K562 (cell line): ENCODE results near the gene CD2. TPM values are rescaled to one million over a fixed set of nuclear protein-coding genes. Genes with fewer than 3 reads are reported as not detected.

ENCODE experiments used
- FOXP4 ChIP-seq: sonication (generic); formaldehyde crosslinking; IDR thresholded peaks from 2 replicates; pipeline ENCODE4 v1.8.0; 2022; ENCODE audit warnings: mild to moderate bottlenecking, missing genetic modification reagents, borderline replicate concordance
- GATA2 ChIP-seq: sonication (generic); formaldehyde crosslinking; IDR thresholded peaks from 2 replicates; pipeline ENCODE4 v1.4.0; 2020; ENCODE audit warnings: mild to moderate bottlenecking, missing genetic modification reagents
- HCFC1 ChIP-seq: IDR thresholded peaks from 2 replicates; pipeline ENCODE4 v1.6.1; 2012; ENCODE audit warnings: low read depth, low read length, improper control_type of control experiment
- NFXL1 ChIP-seq: fragments of 450-650 bp; formaldehyde crosslinking; IDR thresholded peaks from 2 replicates; pipeline ENCODE4 v1.4.0; 2021; ENCODE audit warnings: mild to moderate bottlenecking
- NR1H2 ChIP-seq: sonication (generic); formaldehyde crosslinking; IDR thresholded peaks from 2 replicates; pipeline ENCODE4 v1.4.0; 2020; ENCODE audit warnings: mild to moderate bottlenecking, missing genetic modification reagents
- PHB2 ChIP-seq: fragments of 450-650 bp; IDR thresholded peaks from 2 replicates; pipeline ENCODE4 v1.6.1; 2017; ENCODE audit warnings: low read depth
- ZKSCAN8 ChIP-seq: fragments of 200-800 bp; sonication (Bioruptor generic); IDR thresholded peaks from 2 replicates; pipeline ENCODE4 v1.6.1; 2016; ENCODE audit warnings: missing genetic modification characterization, missing compliant biosample characterization
- ZNF512 ChIP-seq: IDR thresholded peaks from 2 replicates; pipeline ENCODE4 v1.6.1; 2016; ENCODE audit warnings: missing genetic modification characterization, missing compliant biosample characterization
- polyA plus RNA-seq, 8 experiments: library from polyadenylated mRNA; depleted of rRNA in 4 of 8; stranded (reverse) in 5 of 8; unstranded in 3 of 8; fragments of >200 nt; fragmentation: Nextera tagmentation in 2 of 8; fragmentation: Illumina TruSeq in 1 of 8; extraction: Ambion mirVana in 2 of 8; extraction: Trizol in 1 of 8; gene quantifications; 2 replicates each; pipeline versions ENCODE4 v1.2.1 to v1.2.3, GENCODE V29; 2011 to 2014; ENCODE audit warnings: inconsistent platforms in 1 of 8, missing spikeins in 1 of 8
- total RNA-seq, 7 experiments: library from RNA; depleted of rRNA in 6 of 7; stranded (reverse); fragments of >200 nt in 6 of 7; fragmentation: Illumina TruSeq in 2 of 7; extraction: Trizol in 2 of 7; gene quantifications; 2 replicates each; pipeline versions ENCODE4 v1.2.1 to v1.2.3, GENCODE V29; 2011 to 2021; ENCODE audit warnings: low replicate concordance in 1 of 7
- TF ChIP-seq, protein P1 (sequence below): IDR thresholded peaks from 2 replicates; pipeline ENCODE4 v1.6.1; 2011; ENCODE audit warnings: borderline replicate concordance, low read depth, mild to moderate bottlenecking, moderate library complexity, low read length; ENCODE audit not compliant: insufficient read depth, poor library complexity, severe bottlenecking

The CD2 gene
- total and polyA plus RNA-seq, 9 of the 15 experiments (the other 6 are each of a cell fraction or from before 2014, with no cell fraction given) = 0.07 to 0.16 TPM; not detected in 7

DNA sequence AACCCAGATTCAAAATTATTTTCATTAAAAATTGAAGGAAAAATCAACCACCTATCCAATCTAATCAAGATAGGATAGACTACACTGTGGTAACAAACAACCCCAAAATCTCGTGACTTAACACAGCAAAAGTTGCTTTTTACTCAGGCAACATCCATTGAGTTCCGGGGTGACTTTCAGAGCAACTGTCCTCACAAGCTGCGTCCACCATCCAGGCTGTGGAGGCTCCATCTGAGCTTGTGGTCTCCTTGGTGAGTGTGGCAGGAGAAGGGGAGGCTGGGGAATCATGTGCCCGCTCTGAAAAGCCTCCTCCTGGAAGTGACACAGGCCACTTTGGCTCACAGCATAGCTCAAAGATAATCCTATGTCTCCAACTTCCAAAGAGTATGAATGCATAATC lies 52.4 kb downstream of the CD2 start (continued):
- TF ChIP-seq ZNF512 (tag) (no peak), ZKSCAN8 (CRISPR knock-in tag) (no peak), HCFC1 (no peak), NFXL1 (CRISPR knock-in tag) (no peak), PHB2 (no peak), NR1H2 (CRISPR knock-in tag) (no peak), GATA2 (no peak), FOXP4 (no peak)
- TF ChIP-seq, protein P1, sequence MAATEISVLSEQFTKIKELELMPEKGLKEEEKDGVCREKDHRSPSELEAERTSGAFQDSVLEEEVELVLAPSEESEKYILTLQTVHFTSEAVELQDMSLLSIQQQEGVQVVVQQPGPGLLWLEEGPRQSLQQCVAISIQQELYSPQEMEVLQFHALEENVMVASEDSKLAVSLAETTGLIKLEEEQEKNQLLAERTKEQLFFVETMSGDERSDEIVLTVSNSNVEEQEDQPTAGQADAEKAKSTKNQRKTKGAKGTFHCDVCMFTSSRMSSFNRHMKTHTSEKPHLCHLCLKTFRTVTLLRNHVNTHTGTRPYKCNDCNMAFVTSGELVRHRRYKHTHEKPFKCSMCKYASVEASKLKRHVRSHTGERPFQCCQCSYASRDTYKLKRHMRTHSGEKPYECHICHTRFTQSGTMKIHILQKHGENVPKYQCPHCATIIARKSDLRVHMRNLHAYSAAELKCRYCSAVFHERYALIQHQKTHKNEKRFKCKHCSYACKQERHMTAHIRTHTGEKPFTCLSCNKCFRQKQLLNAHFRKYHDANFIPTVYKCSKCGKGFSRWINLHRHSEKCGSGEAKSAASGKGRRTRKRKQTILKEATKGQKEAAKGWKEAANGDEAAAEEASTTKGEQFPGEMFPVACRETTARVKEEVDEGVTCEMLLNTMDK = no peak
